Stimulated activated naive CD8-positive, alpha-beta T cell treated with anti-CD3 and anti-CD28 coated beads, Interleukin-15, Interleukin-2, amounts not matched to agents 100 U/mL and 50 U/mL, for 24 hours (primary cell): Measurements from ENCODE around the gene PXYLP1.

Experiments
- ATAC-seq: fragments of 150-1000 bp; cut with Tn5 transposase; one replicate; pipeline ENCODE4 v1.10.0; 2021
- DNase-seq: peaks from one replicate; pipeline ENCODE4 v3.0.0; 2021

Gene PXYLP1

DNA sequence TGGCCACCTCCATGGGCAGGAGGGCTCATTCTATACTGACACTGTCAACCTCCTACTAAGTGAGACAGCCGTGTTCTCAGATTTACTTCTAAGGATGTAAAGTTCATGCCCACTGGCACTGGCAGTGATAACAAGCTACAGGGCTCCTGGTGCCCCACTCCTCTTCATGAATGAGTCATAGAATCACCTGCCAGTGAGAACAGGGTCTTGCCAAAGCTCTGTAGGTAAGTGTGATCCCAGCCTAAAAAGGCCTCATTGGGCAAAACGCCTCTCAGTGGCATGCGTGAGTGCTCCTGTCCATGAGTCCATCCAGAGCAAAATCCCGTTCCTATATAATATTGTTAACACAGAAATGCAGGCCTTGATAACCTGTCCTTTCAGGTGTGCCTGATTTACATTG, 17.4 kb downstream of the PXYLP1 start:
- no peak for DNase-seq
- peak; percentile 4 for ATAC-seq

DNA sequence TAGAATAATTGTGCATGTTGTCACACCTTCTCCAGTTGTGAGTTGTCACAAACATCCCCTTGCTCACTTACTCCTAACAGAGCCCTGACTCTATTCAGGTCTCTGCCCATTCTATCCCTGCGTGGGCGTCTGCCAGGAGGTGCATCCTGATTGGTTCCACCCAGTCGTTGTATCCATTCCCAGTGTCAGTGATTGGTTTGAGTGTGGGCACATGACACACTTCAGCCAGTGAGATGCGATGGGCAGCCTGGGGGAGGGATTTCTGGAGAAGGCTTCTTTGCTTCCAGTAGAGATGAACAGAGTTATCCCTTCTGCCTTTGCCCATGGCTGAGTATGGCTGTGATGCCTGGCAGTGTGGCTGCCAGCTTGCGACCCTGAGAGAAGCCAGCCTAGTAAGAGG, 18.7 kb downstream of the PXYLP1 start:
- DNase-seq = no peak
- ATAC-seq = no peak

DNA sequence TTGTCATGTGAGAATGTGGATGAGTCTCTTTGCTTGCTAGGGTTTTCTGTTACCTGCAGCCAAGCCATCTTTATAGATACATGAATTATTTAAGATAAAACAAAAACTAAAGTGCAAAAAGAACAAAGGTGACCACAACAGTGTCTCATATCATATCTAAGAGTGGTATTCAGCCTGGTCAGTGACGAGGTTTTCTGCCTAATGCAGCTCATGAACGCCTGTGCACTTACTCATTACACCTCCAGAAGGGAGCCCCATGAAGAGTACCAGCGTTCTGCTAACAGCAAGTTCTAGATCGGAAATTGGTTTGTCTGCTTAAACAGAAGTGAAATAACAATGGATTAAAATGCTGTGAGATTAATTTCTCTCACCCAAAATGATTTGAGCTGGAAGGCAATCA, 19.2 kb downstream of the PXYLP1 start:
- no peak for DNase-seq

DNA sequence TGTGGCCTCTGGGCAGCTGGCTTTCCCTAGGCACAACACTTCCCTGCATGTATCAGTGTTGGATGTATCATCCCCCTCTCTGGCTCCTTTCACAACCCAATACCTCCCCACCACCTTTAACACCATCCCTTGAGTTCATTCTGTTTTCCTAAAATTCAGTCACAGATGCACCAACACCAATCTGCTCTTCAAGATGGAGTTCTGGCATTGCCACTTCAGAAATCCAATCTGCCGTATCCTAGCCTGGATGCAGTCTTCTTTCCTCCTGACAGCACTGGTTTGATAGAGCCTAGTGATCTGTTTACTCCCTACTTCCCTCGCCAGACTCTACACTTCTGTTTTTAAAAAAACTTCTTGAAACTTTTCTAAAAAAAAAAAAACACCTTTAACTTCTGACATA, 21.7 kb downstream of the PXYLP1 start:
- ATAC-seq (no peak), DNase-seq (no peak)

More for the DNA sequence above, 19.2 kb downstream of the PXYLP1 start:
- no peak for ATAC-seq

DNA sequence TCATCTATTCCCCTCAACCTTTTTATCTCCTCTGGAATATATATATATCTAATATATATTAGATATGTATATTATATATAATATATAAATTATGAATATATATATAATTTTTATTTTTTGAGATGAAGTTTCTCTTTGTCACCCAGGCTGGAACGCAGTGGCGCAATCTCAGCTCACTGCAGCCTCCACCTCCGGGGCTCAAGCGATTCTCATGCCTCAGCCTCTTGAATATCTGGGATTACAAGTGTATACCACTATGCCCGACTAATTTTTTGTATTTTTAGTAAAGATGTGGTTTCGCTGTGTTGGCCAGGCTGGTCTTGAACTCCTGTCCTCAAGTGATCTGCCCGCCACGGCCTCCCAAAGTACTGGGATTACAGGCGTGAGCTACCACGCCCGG, 22.2 kb downstream of the PXYLP1 start:
- ATAC-seq = no peak

DNA sequence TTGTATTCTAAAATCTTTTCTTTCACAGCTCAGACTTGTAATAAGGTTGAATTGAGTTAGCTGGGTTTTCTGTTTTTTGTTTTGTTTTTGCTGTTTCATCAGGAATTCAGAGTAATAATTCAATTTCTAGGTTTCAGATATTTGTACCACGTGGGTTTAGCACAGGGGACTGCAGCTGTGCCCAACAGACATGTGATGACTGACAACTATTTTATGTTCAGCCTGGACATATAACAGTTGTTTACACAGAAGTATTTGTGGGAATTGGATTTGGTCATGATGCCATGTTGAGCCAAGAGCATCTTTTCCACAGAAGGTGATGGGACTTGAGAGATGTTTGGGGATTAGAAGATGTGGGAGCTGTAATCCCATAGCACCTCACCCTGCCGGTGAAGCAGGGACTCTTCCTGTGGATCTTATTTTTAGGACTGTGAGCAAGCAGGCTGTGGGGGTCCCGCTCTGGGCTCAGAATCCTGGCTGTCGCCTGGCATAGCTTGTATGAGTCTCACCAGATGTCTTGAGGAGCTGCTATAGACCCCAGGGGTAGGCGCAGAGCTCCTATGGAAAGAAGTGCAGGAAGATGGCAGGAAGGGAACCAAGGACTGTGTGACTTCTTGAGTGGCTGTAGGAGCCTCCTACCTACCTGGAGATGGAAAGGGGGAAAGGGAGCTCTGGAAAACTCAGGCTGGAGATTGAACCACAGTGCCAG, 23.7 kb downstream of the PXYLP1 start:
- ATAC-seq = no peak
- no peak for DNase-seq

More for the DNA sequence above, 22.2 kb downstream of the PXYLP1 start:
- DNase-seq = no peak

DNA sequence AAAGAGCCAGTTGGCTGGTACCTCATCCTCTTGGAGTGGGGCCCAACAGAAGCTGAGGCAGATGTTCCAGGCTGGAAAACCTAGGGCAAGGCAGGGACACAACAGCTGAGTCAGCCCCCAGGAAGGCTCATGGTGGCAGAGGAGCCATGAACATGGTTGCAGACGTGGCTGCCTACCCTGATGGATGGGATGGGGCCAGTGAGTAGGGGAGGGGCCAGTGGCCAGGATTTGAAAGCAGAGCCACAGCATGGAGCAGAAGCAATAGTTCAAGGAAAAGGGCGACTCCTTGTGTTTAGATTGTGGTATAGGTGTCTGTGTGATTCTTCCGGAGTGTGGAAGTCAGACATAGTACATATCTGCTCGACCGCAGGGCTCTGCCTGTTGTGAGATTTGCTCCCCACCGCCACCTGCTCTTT, 24.2 kb downstream of the PXYLP1 start:
- ATAC-seq (peak; percentile 89), DNase-seq (peak; percentile 42)

DNA sequence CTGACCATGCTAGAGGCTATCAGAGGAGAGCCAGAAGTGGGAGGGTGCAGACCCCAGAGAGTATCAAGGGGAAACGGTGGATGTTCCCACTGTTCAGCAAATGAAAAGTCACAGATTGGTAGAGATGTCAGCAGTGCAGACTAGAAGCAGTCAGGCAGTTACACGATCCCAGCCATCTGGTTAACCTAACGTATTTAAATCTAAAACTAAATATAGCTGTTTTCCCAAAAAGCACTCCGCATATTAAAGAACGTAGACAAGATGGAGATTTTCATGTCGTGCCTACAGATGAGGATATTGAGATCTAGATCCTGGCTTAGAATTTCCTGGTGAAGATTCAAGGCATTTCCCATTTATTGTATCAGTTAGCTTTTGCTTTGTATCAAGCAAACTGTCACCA, 25.2 kb downstream of the PXYLP1 start:
- DNase-seq (no peak), ATAC-seq (no peak)

DNA sequence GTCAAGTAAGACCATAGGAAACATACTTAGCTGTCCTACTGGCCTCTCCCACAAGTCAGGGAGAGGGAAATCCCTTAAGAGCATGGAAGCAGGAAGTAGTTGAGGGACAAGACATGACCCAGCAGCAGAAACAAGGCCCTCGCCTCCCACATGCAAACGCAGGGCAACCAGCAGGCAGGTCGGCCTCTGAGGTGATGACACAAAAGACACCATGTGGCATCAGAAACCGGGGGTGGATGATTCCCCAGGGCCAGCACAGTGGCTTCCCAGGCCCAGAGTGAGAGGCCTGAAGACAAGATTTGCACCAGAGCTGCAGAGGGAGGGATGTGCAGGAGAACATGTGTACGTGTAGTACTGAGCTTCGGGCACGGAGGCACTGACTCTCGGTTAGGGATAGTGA, 26.3 kb downstream of the PXYLP1 start:
- DNase-seq (peak; percentile 45), ATAC-seq (peak; percentile 42)

DNA sequence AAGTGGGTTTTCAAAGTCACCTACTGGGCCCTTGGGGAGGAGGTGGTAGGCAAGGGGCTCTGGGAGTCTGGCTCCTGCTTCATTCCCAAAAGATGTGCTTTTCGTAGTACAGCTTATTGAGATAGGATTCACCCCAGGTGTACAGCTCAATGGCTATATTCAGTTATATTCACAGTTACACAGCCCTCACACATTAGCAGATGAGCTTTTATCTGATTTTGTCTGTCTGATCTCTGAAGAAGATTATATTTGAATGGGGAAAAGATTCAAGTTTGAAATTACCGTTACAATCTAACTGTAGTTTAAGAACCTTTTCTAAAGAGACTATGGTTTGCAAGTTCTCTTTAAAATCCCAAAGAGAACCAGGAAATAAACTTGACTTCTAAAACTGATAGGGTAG, 27.3 kb downstream of the PXYLP1 start:
- no peak for ATAC-seq
- no peak for DNase-seq

DNA sequence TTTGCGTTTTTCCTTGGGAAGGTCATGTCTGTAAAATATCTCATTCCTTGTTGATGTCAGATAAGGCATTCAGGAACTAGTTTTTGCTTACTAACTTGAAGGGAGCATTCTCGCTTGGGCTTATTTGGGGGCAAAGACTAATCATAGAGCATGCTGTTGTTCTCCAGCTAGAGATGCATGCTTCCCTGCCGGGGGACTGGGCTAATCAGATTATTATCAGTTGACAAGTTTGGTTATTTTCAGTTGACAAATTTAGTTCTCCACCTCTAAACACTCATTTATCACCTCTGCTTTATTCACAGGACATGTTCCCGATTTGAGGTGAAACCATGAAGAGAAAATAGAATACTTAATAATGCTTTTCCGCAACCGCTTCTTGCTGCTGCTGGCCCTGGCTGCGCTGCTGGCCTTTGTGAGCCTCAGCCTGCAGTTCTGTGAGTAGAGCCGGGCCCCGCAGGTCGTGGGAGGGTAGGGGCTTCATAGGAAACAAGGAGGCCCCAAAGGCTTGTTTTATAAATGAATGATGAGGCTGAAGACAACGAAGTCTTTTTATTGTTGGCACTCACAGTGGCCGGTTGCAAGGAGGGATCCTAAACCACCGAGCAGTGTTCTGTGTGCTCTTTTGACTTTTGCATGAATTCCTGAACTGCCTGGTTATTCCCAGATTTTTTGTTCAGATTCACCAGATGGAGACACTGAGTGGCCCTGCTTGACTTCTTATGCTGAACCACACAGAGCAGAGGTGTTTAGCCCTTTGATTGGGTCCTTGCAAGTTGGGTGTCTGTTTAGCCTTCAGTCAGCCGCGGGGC, 28.4 kb downstream of the PXYLP1 start:
- ATAC-seq = no peak
- no peak for DNase-seq

DNA sequence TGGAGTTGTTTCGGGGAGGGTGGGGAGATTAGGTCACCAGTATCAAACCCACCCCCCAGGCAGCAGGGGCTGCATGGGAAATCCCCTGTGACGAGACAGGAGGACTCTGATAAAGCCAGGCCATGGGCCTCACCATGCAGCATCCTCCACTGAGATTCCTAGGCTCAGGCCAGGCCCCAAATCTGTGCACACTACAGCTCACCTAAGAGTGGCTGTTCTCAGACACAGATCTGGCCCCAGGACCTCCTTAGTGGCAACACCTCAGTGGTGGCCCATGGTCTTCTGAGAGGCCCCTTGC, 29.0 kb downstream of the PXYLP1 start:
- no peak for ATAC-seq
- no peak for DNase-seq

DNA sequence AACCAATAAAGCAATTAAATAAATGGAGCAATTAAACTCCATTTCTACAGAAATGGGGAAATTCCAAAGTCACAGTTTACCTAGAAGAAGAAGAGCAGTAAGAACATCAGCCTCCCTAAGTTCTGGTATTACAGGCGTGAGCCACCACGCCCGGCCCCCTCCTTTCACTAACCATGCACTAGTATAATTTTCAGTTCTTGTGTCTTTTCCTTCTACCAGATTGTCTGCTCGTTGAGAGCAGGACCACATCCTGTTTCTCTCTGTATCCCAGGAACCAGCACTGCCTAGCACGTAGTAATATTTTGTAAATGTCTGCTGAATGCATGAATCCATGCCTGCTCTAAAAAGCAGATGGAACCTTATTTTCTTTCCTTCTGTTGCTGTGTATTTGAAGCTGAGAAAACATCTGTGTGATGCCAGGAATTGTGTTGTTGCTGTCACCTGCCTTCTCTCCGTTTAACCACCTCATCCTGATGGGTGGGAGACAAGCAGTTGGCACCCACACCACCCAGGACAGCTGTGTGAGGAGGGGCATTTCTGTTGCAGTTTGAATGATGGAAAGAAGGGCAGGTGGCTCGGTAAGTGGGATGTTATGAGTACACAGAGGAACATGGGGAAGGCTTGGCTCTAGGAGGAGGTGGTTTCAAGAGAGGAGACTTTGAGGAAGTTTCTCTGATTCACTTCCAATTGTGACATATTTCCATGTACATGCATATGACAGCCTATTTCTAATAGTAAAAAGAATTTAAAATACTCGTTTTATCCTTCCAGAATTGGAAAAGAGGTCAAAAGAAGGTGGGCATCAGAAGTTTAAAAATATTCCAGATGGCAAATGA, 30.1 kb downstream of the PXYLP1 start:
- DNase-seq = no peak
- peak; percentile 29 for ATAC-seq

DNA sequence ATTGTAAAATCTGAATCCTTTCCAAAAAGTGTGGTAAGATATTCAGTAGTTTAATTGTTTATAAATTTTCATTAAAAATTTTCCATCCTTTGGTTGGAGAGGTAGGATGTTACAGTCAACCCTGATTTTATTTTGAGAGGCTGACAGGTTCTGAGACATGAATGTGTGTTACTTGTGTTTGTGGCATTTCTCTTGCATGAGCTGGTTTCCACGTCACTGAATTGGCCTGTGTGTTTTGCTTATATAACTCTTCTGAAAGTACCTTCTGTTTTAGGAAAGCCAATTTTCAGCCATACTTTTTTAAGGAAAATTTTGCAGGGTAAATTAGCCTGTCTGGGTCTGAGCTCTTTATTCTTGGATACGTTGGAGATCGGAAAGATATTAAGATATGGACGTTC, 30.7 kb downstream of the PXYLP1 start:
- DNase-seq = no peak
- ATAC-seq = no peak

DNA sequence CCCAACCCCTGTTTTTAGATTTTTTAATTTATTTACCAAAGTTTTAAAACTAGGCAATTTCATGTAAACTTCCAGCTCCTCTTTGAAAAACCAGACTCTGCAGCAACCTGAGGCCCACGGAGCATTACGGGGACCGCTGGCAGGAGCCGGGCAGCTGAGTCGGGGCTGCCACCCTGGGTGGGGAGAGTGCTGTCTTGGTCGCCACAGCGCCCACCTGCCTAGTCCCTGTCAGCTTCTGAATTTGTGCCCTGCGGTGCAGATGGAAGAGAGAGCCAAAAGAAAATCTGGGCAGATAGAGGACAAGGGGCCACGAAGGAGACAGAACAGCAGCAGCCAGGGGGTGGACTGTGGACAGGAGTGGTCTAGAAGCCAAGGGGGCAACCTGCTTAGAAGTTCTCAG, 34.6 kb downstream of the PXYLP1 start:
- ATAC-seq (no peak), DNase-seq (no peak)

DNA sequence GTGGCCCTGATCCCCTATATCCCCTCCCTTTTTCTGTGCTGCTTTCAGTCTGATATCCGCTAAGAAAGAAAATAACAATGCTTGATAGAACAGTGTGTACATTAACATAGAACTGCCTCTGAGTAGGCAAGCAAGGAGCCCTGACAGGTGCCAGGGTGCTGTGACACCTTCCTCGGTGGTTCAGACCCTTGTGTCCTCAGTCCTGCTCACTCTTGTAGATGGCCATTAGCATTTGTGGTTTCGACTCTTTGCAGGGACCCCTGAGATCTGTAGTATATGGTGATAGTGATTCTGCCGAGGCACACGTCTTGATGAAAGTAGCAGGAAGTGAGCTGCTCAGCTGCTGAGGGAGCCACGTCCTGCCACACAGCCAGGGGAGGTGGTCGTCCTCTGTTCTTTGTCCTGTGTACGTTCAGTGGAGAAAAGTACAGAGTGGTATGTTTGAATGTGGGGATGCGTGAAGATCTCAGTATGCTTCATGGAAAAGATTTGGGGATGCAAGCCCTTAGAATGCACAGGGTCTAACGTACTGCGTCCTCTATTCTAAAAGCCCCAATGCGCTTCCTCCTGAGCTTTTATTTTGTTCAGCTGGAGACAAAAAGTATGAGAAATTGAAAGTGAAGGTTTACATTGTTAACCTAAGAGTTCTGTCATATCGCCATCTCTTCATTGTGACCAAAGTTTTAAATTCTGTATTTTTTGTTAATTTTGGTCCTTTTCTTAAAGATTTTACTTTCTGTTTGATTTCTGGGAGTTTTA, 35.4 kb downstream of the PXYLP1 start:
- ATAC-seq (peak; percentile 57), DNase-seq (peak; percentile 37)

DNA sequence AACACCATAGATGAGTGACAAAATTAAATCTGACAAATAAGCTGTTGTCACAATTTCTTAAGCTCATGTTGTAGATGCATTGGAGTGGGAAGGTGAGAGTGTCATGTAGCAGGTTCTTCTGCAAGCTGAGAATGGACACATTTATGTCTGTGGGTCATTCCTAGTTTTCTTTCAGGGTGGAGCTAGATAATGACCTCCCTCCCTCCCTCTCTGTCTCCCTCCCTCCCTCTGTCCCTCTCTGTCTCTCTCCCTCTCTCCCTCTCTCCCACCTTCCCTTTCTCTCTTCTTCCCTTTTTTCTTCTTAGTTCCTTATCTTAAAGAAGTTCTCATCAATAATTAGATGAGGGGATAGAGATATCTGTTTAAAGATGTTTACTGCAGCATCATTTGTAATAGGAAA, 36.0 kb downstream of the PXYLP1 start:
- ATAC-seq = no peak

DNA sequence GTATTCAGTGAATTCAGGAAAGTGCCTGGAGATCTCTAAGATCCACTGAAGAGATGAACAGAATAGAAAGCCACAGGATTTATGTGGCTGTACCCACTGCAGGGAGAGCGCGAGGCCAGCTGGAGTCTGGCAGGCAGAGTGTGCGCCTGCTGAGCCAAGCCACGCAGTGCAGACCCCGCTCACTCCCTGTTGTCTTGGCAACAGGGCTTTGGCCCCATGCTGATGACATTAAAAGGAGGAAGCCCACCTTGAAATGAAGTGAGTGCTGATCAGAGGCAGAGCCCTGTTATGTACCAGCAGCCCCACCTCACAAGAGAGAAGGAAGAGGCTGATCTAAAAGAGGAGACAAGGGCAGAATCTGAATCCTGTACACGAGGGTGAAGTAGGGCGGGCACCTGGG, 36.7 kb downstream of the PXYLP1 start:
- ATAC-seq (no peak), DNase-seq (no peak)

More for the DNA sequence above, 36.0 kb downstream of the PXYLP1 start:
- DNase-seq = no peak

DNA sequence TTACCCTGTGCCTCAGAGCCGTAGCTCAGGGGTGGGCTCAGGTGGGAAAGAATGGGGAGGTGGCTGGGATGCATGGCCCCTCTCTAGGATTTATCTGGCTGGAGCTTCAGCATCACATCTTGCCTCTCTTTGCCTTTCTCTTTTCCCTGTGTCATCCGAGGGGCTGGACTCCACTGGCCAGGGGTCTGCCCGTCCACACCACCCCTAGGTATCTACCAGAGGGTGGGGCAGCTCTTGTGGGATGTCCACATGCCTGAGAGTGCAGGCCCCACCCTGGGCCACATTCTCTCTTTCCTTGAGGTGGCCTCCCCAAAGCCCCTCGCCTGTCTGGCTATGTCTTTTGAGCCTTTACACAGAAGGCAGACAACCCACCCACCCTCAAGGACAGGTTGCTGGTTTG, 37.2 kb downstream of the PXYLP1 start:
- ATAC-seq (no peak), DNase-seq (no peak)

DNA sequence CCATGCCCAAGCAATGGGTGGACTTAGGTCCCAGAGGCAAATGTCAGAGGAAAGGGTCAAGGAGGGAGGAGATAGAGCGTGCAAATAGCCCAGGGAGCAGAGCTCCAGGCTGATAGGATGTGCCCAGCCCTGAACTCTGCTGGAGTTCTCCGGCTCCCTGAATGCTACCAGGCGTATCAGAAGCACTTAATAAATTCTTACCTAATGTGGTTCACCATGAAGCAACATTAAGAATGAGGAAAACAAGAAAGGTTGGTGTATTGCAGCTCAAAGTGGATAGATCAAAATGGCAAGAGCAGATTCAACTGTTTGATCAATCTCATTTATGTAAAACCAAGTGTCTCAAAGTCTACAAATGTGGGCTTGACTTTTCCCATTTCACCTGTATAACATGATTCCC, 38.3 kb downstream of the PXYLP1 start:
- DNase-seq (no peak), ATAC-seq (no peak)

DNA sequence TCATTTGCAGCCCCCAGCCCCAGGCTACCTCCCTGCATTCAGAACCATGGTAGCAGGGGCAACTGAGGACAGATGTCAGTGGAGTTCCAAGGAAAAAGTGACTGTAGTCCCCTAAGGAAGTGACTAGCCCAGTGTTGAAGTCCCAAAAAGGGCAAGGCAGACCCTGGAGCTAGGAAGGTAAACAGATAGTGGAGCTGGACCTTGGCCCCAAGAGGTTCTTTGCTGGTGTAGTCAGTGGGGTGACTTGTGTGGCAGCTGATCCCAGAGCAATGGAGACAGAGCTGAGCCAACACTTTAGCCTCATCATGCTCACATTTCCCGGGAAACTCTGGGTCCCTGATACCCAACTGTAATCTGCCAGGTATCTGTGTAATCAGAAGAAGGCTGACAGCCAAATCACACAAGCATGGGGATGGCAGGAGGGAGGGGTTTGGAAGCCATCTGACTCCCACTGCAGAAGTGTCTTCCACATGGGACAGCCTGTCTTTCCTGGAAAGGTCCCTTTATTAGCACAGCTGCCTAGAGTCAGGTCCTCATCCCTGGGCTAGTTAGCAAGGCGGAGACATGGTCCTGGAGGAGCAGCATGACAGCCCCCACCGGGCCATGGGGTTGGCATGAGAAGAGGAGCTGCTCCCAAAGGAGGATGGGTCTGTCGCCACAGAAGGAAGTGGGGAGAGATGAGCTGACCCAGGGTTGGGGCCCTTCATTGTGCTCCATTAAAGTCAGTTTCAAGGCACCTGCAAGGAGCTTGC, 39.8 kb downstream of the PXYLP1 start:
- ATAC-seq (no peak), DNase-seq (no peak)
